Keratinocyte (primary cell): ENCODE results near the gene TMEM200C.

Experiments used
- EZH2 ChIP-seq: IDR thresholded peaks from one replicate; pipeline ENCODE4 v1.6.1; 2012; ENCODE audit warnings: inconsistent platforms, mild to moderate bottlenecking, low read length, moderate library complexity
- TF ChIP-seq, protein P1 (sequence below), 3 experiments: IDR thresholded peaks in 1 of 3; conservative IDR thresholded peaks in 1 of 3; optimal IDR thresholded peaks in 1 of 3; 2 replicates in 2 of 3; 3 replicates in 1 of 3; pipeline versions ENCODE3 to v1.5.1; 2011; ENCODE audit warnings: low read length in 3 of 3, mild to moderate bottlenecking in 3 of 3, moderate library complexity in 2 of 3, control low read depth in 1 of 3, inconsistent platforms in 1 of 3; ENCODE audit not compliant: insufficient read depth in 2 of 3; ENCODE audit errors: extremely low read depth in 1 of 3

- TF ChIP-seq, protein P1, sequence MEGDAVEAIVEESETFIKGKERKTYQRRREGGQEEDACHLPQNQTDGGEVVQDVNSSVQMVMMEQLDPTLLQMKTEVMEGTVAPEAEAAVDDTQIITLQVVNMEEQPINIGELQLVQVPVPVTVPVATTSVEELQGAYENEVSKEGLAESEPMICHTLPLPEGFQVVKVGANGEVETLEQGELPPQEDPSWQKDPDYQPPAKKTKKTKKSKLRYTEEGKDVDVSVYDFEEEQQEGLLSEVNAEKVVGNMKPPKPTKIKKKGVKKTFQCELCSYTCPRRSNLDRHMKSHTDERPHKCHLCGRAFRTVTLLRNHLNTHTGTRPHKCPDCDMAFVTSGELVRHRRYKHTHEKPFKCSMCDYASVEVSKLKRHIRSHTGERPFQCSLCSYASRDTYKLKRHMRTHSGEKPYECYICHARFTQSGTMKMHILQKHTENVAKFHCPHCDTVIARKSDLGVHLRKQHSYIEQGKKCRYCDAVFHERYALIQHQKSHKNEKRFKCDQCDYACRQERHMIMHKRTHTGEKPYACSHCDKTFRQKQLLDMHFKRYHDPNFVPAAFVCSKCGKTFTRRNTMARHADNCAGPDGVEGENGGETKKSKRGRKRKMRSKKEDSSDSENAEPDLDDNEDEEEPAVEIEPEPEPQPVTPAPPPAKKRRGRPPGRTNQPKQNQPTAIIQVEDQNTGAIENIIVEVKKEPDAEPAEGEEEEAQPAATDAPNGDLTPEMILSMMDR (optimal IDR thresholded peaks at IDR 0.05 in 1 of 3, IDR thresholded peaks at IDR 0.05 in 1 of 3, conservative IDR thresholded peaks at IDR 0.05 in 1 of 3; ENCODE audit: extremely low read depth in 1 of 3, insufficient read depth in 2 of 3, low read length in 3 of 3) = no peak
- no peak for TF ChIP-seq EZH2
Observed at GRCh38 chr18:5892823-5893431, 2.4 kb downstream of the TMEM200C start.
